Measurements from ENCODE around the gene FGD2. TPM values are rescaled to one million over a fixed set of nuclear protein-coding genes. Genes with fewer than 3 reads are reported as not detected.

FGD2 gene
- total and polyA plus RNA-seq, 9 of the 15 experiments (the other 6 are each of a cell fraction or from before 2014, with no cell fraction given), result 0.09 TPM; not detected in 8

- TF ChIP-seq CBFA2T3 (IDR thresholded peaks at IDR 0.05), result peak; percentile 16; the same call in 1 of the 2 replicates
- no peak for TF ChIP-seq RAD51 (IDR thresholded peaks at IDR 0.05; ENCODE audit: borderline replicate concordance, low read depth)
- TF ChIP-seq ZNF121 (CRISPR knock-in tag; conservative IDR thresholded peaks at IDR 0.05), result no peak
- TF ChIP-seq CEBPG (CRISPR knock-in tag; IDR thresholded peaks at IDR 0.05), result peak; percentile 3
- TF ChIP-seq CEBPG (tag; conservative IDR thresholded peaks at IDR 0.05 in 1 of 2, IDR thresholded peaks at IDR 0.05 in 1 of 2), result no peak
- no peak for TF ChIP-seq FOXJ3 (CRISPR knock-in tag; IDR thresholded peaks at IDR 0.05)
- peak; percentile 57; the same call in 1 of the 2 replicates for TF ChIP-seq CHAMP1 (IDR thresholded peaks at IDR 0.05)
- TF ChIP-seq, protein P1, sequence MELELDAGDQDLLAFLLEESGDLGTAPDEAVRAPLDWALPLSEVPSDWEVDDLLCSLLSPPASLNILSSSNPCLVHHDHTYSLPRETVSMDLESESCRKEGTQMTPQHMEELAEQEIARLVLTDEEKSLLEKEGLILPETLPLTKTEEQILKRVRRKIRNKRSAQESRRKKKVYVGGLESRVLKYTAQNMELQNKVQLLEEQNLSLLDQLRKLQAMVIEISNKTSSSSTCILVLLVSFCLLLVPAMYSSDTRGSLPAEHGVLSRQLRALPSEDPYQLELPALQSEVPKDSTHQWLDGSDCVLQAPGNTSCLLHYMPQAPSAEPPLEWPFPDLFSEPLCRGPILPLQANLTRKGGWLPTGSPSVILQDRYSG (tag; conservative IDR thresholded peaks at IDR 0.05; ENCODE audit: low read depth), result no peak
- no peak for TF ChIP-seq ZNF449 (CRISPR knock-in tag; IDR thresholded peaks at IDR 0.05)
- peak; percentile 88; the same call in 1 of the 2 replicates for TF ChIP-seq MTA3 (IDR thresholded peaks at IDR 0.05; ENCODE audit: borderline replicate concordance)
- TF ChIP-seq POLR3G (IDR thresholded peaks at IDR 0.05; ENCODE audit: extremely low read depth, insufficient read length, insufficient replicate concordance), result no peak
- TF ChIP-seq XRCC4 (IDR thresholded peaks at IDR 0.05; ENCODE audit: extremely low read depth, insufficient read depth, insufficient read length), result no peak
- TF ChIP-seq ZNF79 (CRISPR knock-in tag; IDR thresholded peaks at IDR 0.05; ENCODE audit: low read depth), result no peak
- TF ChIP-seq EWSR1 (IDR thresholded peaks at IDR 0.05; ENCODE audit: borderline replicate concordance, low read depth, partially characterized antibody), result no peak
- peak; percentile 71 for TF ChIP-seq ZNF12 (CRISPR knock-in tag; IDR thresholded peaks at IDR 0.05)
- TF ChIP-seq, protein P2, sequence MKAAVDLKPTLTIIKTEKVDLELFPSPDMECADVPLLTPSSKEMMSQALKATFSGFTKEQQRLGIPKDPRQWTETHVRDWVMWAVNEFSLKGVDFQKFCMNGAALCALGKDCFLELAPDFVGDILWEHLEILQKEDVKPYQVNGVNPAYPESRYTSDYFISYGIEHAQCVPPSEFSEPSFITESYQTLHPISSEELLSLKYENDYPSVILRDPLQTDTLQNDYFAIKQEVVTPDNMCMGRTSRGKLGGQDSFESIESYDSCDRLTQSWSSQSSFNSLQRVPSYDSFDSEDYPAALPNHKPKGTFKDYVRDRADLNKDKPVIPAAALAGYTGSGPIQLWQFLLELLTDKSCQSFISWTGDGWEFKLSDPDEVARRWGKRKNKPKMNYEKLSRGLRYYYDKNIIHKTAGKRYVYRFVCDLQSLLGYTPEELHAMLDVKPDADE (conservative IDR thresholded peaks at IDR 0.05; ENCODE audit: control insufficient read depth, low read depth, low read length), result peak; percentile 28; the same call in 1 of the 2 replicates
- TF ChIP-seq HOMEZ (CRISPR knock-in tag; IDR thresholded peaks at IDR 0.05), result peak; percentile 24; the same call in 1 of the 2 replicates
- 0 out of 2 replicates have a peak, but pooled peaks have one; percentile 33 for TF ChIP-seq ELF1 (tag; IDR thresholded peaks at IDR 0.05)
- TF ChIP-seq ZNF212 (CRISPR knock-in tag; IDR thresholded peaks at IDR 0.05), result no peak
Observed at GRCh38 chr6:37051138-37052026, 45.9 kb downstream of the FGD2 start (continued).
